HG02588 (cell line): ENCODE results near the gene CKAP5.
"Not testable (repeated sequence)": the region's sequence is repeated elsewhere in the genome, so short reads cannot be mapped to it uniquely, and the experiment has no call there.

Source experiments
- ATAC-seq: cut with Tn5 transposase; IDR thresholded peaks from one replicate; pipeline ENCODE4 v1.9.1; 2021; ENCODE audit warnings: mild to moderate bottlenecking, moderate library complexity; ENCODE audit not compliant: unreplicated experiment

Gene CKAP5

GRCh38 chr11:46855863-46856262 is 9.8 kb upstream of the CKAP5 start:
- no peak for ATAC-seq

GRCh38 chr11:46855167-46855566 is 9.1 kb upstream of the CKAP5 start:
- ATAC-seq = no peak

GRCh38 chr11:46850829-46851380 is 4.8 kb upstream of the CKAP5 start:
- no peak for ATAC-seq

GRCh38 chr11:46849631-46850030 is 3.6 kb upstream of the CKAP5 start:
- ATAC-seq = no peak

GRCh38 chr11:46846510-46846830 is 390 bp upstream of the CKAP5 start:
- ATAC-seq = peak; percentile 3

- no peak for ATAC-seq
Observed at GRCh38 chr11:46845440-46845739, 690 bp downstream of the CKAP5 start.

GRCh38 chr11:46840116-46840515 is 6.0 kb downstream of the CKAP5 start:
- no peak for ATAC-seq

GRCh38 chr11:46838501-46838900 is 7.6 kb downstream of the CKAP5 start:
- no peak for ATAC-seq

- ATAC-seq = no peak
Observed at GRCh38 chr11:46837860-46838259, 8.2 kb downstream of the CKAP5 start.

- no peak for ATAC-seq
Observed at GRCh38 chr11:46836870-46837269, 9.2 kb downstream of the CKAP5 start.

- no peak for ATAC-seq
Observed at GRCh38 chr11:46836431-46836830, 9.6 kb downstream of the CKAP5 start.

- no peak for ATAC-seq
Observed at GRCh38 chr11:46835897-46836296, 10.2 kb downstream of the CKAP5 start.

GRCh38 chr11:46834821-46835220 is 11.3 kb downstream of the CKAP5 start:
- no peak for ATAC-seq

GRCh38 chr11:46832511-46833214 is 13.4 kb downstream of the CKAP5 start:
- no peak for ATAC-seq

GRCh38 chr11:46827995-46828394 is 18.1 kb downstream of the CKAP5 start:
- ATAC-seq = no peak

GRCh38 chr11:46826310-46827044 is 19.6 kb downstream of the CKAP5 start:
- ATAC-seq = peak; percentile 96

GRCh38 chr11:46808799-46809431 is 37.2 kb downstream of the CKAP5 start:
- no peak for ATAC-seq

- ATAC-seq = no peak
Observed at GRCh38 chr11:46801694-46802470, 44.2 kb downstream of the CKAP5 start.

- no peak for ATAC-seq
Observed at GRCh38 chr11:46800177-46800576, 45.9 kb downstream of the CKAP5 start.

GRCh38 chr11:46799725-46800124 is 46.4 kb downstream of the CKAP5 start:
- not testable (repeated sequence) for ATAC-seq

GRCh38 chr11:46778416-46778815 is 67.7 kb downstream of the CKAP5 start:
- ATAC-seq = no peak
